22Rv1 (cell line): ENCODE measurements around the gene TP53TG5.

ENCODE experiments used
- H3K27ac ChIP-seq: fragments of 450-650 bp; 2 replicates; pipeline ENCODE4 v1.5.1; 2017
- ZFX ChIP-seq: fragments of 450-650 bp; IDR thresholded peaks from 2 replicates; pipeline ENCODE4 v1.6.1; 2017; ENCODE audit warnings: antibody characterized with exemption, borderline replicate concordance
- TF ChIP-seq, protein P1 (sequence below): fragments of 450-650 bp; IDR thresholded peaks from 2 replicates; pipeline ENCODE4 v1.5.1; 2017; ENCODE audit warnings: mild to moderate bottlenecking

The TP53TG5 gene

DNA sequence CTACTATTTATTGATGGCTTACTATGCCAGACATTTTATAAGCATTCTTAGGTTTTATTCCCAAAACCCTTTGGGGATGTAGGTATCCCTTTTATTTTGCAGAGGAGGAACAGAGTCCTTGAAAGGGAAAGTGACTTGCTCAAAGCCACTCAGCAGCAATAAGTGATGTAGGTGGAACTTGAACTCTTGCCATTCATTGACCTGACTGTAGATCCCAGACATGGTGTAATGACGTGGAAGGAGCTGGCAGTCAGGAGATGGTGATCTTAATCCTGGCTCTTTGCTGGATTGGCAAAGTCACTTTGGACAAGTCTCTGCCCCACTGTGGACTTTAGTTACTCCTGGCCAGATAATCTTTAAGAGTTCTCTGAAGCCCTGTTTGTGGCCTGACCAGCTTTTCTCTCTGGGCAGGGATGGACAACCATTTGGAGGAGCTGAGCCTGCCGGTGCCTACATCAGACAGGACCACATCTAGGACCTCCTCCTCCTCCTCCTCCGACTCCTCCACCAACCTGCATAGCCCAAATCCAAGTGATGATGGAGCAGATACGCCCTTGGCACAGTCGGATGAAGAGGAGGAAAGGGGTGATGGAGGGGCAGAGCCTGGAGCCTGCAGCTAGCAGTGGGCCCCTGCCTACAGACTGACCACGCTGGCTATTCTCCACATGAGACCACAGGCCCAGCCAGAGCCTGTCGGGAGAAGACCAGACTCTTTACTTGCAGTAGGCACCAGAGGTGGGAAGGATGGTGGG, 31.6 kb upstream of the TP53TG5 start:
- H3K27ac ChIP-seq = no peak overlapping the region
- TF ChIP-seq, protein P1, sequence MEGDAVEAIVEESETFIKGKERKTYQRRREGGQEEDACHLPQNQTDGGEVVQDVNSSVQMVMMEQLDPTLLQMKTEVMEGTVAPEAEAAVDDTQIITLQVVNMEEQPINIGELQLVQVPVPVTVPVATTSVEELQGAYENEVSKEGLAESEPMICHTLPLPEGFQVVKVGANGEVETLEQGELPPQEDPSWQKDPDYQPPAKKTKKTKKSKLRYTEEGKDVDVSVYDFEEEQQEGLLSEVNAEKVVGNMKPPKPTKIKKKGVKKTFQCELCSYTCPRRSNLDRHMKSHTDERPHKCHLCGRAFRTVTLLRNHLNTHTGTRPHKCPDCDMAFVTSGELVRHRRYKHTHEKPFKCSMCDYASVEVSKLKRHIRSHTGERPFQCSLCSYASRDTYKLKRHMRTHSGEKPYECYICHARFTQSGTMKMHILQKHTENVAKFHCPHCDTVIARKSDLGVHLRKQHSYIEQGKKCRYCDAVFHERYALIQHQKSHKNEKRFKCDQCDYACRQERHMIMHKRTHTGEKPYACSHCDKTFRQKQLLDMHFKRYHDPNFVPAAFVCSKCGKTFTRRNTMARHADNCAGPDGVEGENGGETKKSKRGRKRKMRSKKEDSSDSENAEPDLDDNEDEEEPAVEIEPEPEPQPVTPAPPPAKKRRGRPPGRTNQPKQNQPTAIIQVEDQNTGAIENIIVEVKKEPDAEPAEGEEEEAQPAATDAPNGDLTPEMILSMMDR = no peak
- TF ChIP-seq ZFX = no peak

DNA sequence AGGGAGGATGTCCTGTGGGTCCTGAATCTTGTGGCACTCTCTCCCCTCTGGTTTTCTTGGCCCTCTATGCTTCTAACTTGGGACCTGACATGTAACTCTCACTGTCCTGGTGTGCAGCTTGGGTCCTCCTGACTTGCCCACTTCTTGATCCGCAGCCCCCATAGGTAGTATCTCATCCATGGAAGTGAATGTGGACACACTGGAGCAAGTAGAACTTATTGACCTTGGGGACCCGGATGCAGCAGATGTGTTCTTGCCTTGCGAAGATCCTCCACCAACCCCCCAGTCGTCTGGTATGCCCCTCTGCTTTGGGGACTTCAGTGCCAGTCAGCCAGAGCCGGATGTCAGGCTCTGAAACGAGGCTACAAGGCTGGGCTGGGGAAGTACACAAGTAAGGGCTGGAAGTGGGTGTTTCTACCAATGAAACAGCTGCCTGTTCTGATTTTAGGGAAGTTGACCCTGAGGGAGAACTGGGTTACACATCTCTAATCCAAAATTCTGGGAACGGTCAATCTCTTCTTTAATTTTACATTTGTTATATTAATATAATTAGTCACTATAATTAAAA, 30.6 kb upstream of the TP53TG5 start:
- no peak overlapping the region for H3K27ac ChIP-seq
- TF ChIP-seq ZFX = no peak
- TF ChIP-seq, protein P1 = no peak

DNA sequence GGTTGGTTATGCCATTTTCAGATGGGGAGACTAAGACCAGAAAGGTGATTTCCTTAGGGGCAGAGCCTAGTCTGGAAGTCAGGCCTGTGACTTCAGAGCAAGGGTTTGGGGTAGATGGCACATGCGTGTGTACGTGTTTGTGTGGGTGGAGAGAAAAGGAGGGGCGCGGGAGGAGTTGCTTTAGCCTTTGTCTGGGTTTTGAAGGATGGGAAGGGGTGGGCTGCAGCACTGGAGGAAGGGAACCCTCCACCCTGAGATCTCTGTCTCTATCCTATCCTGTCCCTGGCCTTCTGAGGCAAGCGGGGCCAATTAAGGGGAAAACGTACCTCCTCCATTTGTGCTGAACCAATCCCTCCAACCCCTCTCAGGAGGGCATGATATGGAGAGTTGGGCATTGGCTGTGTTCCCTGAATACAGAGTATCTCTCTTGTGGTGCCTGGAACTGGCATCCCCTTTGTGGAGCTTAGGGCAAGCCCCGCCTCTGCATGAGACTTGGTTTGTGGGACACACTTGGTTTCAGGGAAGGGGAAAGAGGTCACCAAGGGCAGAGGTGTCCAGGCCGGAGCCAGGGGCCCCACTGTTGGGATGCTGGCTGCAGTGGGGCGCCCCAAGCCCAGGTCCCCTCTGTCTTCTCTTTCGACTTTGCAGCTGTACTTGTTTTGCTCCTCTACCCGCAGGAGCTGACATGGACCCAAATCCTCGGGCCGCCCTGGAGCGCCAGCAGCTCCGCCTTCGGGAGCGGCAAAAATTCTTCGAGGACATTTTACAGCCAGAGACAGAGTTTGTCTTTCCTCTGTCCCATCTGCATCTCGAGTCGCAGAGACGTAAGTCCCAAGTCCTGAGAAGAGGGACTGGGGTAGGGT, 29.9 kb upstream of the TP53TG5 start, which contains the start of gene DBNDD2:
Gene DBNDD2, plus strand, starts transcription at position 507 of the 863 bp plus-strand sequence. Its CDS starts 179 bp downstream, at position 686.
- H3K27ac ChIP-seq = no peak within 1 kb of the TSS
- TF ChIP-seq ZFX = no peak
- TF ChIP-seq, protein P1 = no peak

DNA sequence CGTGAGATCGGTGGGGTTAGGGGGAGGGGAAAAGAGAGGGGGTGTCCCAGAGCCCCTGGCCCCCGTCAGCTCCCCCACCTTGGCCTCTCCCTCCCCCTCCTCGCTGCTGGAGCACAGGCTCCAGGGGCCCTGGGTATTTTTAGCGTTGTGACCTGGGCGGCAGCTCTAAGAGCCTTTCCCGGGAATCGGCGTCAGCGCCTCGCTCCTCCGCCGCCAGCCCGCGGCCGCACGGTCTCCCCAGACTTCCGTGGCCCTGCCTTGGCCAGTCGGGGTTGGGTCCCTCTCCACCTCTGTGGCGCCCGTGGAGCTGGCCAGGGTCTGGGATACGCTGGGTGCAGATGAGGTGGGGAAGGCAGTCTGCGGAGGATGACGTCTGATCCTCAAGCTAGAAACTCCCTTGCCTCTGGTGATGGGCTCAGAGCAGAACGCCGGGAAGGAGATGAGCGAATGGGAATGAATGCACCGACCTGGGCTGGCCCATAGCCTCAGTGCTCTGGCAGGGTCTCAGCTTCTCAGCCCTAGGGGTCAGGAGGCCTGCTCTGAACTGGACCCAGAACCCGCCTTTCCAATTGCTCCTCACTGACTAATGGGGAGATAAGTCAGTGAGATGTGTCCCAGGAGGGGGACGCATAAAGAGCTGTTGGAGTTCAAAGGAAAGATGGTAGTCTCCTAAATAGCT, 29.1 kb upstream of the TP53TG5 start:
- H3K27ac ChIP-seq = no peak overlapping the region

DNA sequence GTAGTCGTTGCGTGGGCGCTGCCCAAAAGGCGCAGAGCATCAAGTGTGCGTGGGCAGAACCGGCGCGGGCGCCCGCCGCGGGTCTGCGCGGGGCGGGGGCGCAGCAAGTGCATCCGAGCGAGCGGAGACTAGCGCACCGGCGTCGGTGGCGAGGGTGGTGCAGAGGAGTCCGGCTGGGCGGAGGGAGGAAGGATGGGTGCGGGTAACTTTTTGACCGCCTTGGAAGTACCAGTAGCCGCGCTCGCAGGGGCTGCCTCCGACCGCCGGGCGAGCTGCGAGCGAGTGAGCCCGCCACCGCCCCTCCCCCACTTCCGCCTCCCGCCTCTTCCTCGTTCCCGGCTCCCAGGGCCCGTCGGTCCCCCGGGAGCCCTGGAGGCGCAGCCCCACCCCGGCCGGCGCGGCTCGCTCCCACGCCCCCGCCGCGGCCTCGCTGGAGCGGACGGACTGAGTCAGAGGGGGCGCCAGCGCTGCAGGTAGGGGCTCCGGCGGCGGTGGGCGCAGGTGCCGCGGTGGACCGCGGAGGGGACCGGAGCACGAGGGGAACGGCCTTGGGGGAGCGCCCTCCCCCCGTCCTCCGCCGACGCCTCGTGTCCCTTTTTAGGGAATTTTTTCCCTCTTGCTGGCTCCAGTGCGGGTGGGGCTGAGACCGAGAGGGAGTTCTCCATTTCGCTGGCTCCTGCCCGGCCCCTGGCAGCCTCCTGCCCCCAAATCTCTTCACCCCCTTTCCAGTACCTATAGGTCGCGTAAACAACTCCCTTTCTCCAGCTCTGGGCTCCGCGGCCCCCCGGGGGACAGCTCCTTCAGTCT, 28.3 kb upstream of the TP53TG5 start:
- no peak overlapping the region for H3K27ac ChIP-seq
- no peak for TF ChIP-seq ZFX
- TF ChIP-seq, protein P1 = no peak

More for the DNA sequence above, 29.1 kb upstream of the TP53TG5 start:
- no peak for TF ChIP-seq ZFX
- TF ChIP-seq, protein P1 = no peak

DNA sequence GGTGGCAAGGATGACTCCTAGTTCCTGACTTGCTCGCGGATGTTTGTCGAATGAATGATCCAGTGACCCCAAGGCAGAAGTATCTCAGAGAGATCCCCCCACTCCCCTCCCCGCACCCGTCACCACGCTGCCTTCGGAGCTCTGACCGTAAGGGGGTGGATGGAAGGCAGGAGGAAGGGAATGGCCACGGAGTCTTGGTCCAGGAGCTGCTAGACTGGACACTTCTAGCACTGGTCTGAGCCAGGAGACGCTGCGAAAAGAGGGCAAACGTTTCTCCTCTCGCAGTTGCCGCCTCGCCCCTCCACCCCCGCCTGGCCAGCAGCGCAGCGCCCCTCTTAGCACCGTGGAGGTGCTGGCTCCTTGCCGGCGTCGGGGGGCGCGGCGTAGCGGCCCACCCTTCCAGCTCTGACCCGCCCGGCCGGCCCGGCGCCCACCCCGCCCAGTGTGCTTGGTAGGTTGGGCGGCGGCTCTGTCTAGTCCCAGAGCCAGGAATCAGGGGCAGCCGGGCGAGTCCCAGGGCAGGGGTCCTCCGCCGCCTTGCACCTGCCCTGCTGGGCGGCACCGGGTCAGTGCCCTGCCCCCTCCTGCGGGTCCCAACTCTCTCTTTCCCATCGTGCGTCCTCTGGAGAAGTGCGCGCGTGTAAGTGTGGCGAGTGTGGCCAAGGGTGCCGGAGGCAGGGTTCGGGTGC, 27.6 kb upstream of the TP53TG5 start:
- no peak overlapping the region for H3K27ac ChIP-seq
- TF ChIP-seq, protein P1 = no peak
- no peak for TF ChIP-seq ZFX
